ENCODE results near the gene ALK.

Gene ALK

DNA sequence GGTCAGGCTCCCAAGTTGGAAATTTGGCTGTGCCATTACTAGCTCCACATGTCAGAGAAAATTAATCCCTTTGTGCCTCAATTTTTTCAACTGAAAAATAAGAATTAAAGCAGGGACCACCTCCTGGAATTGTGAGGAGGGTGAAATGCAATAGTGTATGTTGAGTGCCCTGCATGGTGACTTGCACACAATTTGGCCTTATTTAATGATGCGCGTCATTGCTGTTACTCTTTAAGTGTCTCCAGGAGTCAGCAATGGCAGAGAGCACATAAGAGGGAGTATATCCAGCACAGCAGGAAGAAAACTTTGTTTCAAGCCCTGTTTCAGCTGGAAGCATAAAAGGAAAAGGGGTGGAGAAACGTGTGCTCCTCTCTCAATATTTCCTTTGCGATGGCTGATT lies 215.8 kb downstream of the ALK start:
- Histone ChIP-seq H3K9ac (no peak overlapping the region), H4K20me1 (no peaks in the 10 kb centered on the region), H3K36me3 (no peaks in the 10 kb centered on the region), H3K4me3 (no peak overlapping the region), H3K27me3 (no peaks in the 10 kb centered on the region), H3K4me1 (no peaks in the 10 kb centered on the region), H3K4me2 (no peak overlapping the region), H3K27ac (no peak overlapping the region), H3K9me3 (peaks cover 3% of the 10 kb centered on the region; the same call in 1 of the 2 replicates)
- no peak for TF ChIP-seq Cebpa-rat (IDR thresholded peaks at IDR 0.05)

DNA sequence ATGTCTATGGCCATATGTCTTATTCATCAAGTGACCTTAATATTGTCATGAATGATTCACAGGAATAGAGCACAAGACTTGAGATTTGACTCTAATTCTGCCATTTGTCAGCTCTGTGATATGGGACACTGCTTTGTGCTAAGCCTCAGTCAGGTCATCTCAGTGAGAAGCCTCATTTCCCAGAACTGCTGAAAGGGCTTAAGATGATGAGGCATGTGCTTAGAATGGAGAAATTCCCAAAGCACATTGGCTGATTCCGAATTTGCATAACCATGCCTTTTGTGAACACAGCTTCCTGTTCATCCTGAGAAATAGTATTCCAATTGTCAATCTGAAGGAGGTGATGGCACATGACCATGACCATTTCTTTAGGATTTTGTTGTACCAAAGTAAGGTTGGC lies 218.1 kb downstream of the ALK start:
- H3K27me3 ChIP-seq, result no peaks in the 10 kb centered on the region

DNA sequence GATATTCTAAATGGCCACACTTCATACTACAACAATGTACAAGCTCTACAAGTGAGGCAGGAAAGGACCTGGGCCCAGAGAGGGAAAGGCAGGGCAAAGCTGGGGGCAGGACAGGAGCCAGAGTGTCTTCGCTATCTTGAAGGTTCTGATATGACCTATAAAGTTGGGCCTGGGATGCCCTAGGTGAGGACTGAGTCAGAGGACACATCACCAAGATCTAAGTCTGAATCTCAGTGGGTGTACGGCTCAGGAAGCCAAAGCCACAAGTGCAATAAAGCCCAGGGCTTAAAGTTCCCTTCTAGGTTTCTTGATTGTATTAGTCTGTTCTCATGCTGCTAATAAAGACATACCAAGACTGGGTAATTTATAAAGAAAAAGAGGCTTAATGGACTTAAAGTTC lies 219.1 kb downstream of the ALK start:
- H3K9ac ChIP-seq, result no peak overlapping the region
- H4K20me1 ChIP-seq, result no peaks in the 10 kb centered on the region
- peaks cover 3% of the 10 kb centered on the region; the same call in 1 of the 2 replicates for H3K9me3 ChIP-seq
- no peak overlapping the region for H3K4me3 ChIP-seq
- no peaks in the 10 kb centered on the region for H3K4me1 ChIP-seq
- no peak overlapping the region for H3K4me2 ChIP-seq
- H3K27me3 ChIP-seq, result no peaks in the 10 kb centered on the region
- H3K36me3 ChIP-seq, result no peaks in the 10 kb centered on the region
- no peak overlapping the region for H3K27ac ChIP-seq
- TF ChIP-seq Cebpa-rat (IDR thresholded peaks at IDR 0.05), result no peak

More for the DNA sequence above, 218.1 kb downstream of the ALK start:
- no peak overlapping the region for H3K4me2 ChIP-seq
- no peaks in the 10 kb centered on the region for H3K36me3 ChIP-seq
- no peak for TF ChIP-seq Cebpa-rat (IDR thresholded peaks at IDR 0.05)
- no peak overlapping the region for H3K27ac ChIP-seq
- no peak overlapping the region for H3K9ac ChIP-seq
- no peak overlapping the region for H3K4me3 ChIP-seq
- no peaks in the 10 kb centered on the region for H4K20me1 ChIP-seq
- peaks cover 3% of the 10 kb centered on the region; the same call in 1 of the 2 replicates for H3K9me3 ChIP-seq
- no peaks in the 10 kb centered on the region for H3K4me1 ChIP-seq

DNA sequence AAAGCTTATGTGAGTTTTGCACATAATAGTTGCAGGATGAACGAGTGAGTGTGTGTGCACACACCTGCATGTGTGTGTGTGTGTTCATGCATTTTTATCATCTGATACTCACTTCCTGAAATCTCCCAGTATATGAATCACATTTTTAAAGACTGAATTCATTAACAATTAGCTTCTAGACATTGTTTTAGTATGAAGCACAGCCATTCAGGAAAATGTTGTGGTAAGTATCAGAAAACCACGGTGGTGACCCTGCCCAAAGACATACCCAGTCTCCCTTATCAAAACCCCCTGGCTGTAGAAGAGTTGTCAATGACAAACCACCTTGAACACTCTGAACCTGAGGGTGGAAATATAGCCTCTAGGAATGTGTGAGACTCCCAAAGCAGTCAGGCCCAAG lies 220.8 kb downstream of the ALK start:
- no peak overlapping the region for H3K4me3 ChIP-seq
- H4K20me1 ChIP-seq, result no peaks in the 10 kb centered on the region
- no peak overlapping the region for H3K27ac ChIP-seq
- H3K27me3 ChIP-seq, result no peaks in the 10 kb centered on the region
- no peak overlapping the region for H3K4me2 ChIP-seq
- no peaks in the 10 kb centered on the region for H3K36me3 ChIP-seq
- no peak overlapping the region for H3K9ac ChIP-seq
- H3K4me1 ChIP-seq, result peaks cover 2% of the 10 kb centered on the region; the same call in 1 of the 2 replicates
- H3K9me3 ChIP-seq, result peaks cover 3% of the 10 kb centered on the region; the same call in 1 of the 2 replicates
- no peak for TF ChIP-seq Cebpa-rat (IDR thresholded peaks at IDR 0.05)

DNA sequence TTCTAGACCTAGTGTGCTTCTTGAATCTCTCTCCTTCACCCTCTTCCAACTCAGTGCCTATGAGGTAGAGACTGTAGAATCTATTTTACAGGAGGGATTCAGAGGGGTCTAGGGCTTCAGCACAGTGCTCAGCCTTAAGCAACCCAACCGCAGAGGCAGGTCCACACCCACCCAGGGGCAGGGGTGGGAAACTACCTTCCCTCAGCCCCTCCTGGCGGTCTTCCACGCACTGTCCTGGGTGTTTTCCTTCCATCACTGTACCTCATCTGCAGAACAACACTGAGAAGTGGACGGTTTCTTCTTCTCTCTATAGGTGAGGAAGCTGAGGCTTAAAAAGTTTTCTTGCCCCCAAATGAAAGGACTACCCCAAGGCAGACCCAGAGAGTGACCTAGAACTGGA lies 222.3 kb downstream of the ALK start:
- H3K4me2 ChIP-seq, result no peak overlapping the region
- H3K4me3 ChIP-seq, result no peak overlapping the region

DNA sequence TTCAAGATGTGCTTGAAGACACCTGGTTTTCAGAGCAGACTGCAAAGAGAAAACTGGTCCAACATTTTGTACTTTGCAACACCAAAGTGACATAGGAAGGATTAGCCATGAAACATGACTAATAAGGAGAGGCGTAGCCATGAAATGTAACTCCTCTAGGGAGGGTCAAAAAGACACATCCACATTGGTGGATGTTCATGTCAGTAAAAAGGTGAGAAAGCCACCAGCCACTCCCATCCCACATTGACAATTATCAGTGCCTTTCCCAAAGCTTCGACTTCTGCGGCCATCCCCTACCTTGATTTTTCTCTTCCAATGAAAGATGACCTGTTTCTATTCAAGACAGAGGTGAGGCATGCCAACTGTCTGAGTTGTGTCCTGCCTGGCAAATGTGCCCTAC lies 223.2 kb downstream of the ALK start:
- no peak for TF ChIP-seq Cebpa-rat (IDR thresholded peaks at IDR 0.05)
- Histone ChIP-seq H4K20me1 (no peaks in the 10 kb centered on the region), H3K9me3 (peaks cover 1% of the 10 kb centered on the region; the same call in 1 of the 2 replicates), H3K4me3 (no peak overlapping the region), H3K27ac (no peak overlapping the region), H3K4me1 (peaks cover 7% of the 10 kb centered on the region; the same call in 1 of the 2 replicates), H3K9ac (no peak overlapping the region), H3K4me2 (no peak overlapping the region), H3K36me3 (no peaks in the 10 kb centered on the region), H3K27me3 (no peaks in the 10 kb centered on the region)

More for the DNA sequence above, 222.3 kb downstream of the ALK start:
- no peaks in the 10 kb centered on the region for H3K27me3 ChIP-seq
- TF ChIP-seq Cebpa-rat (IDR thresholded peaks at IDR 0.05), result no peak
- peaks cover 7% of the 10 kb centered on the region; the same call in 1 of the 2 replicates for H3K4me1 ChIP-seq
- no peak overlapping the region for H3K9ac ChIP-seq
- H3K36me3 ChIP-seq, result no peaks in the 10 kb centered on the region
- H3K27ac ChIP-seq, result no peak overlapping the region
- H3K9me3 ChIP-seq, result peaks cover 3% of the 10 kb centered on the region; the same call in 1 of the 2 replicates
- H4K20me1 ChIP-seq, result no peaks in the 10 kb centered on the region

DNA sequence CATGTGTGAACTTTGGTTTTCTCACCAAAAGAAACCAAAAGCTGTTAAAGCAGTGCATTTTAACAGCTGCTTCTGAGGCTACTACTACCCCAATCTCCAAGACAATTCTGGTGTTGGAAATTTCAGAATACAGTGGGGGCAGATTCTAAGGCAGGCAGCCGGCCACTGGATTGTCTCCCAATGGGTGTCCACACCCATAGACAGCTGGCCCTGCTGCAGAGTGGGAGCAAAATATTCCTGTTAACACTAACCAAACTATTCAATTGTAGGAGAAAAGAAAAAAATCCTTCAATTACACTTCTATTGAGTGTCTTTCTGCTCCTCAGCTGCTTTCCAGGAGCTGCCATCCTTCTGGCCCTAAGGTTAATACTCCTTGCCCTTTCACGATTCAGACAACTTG lies 223.7 kb downstream of the ALK start:
- Histone ChIP-seq H3K9ac (no peak overlapping the region), H3K4me3 (no peak overlapping the region), H3K9me3 (no peaks in the 10 kb centered on the region), H3K4me1 (peaks cover 7% of the 10 kb centered on the region; the same call in 1 of the 2 replicates), H3K36me3 (no peaks in the 10 kb centered on the region), H3K27me3 (no peaks in the 10 kb centered on the region), H3K27ac (no peak overlapping the region), H3K4me2 (no peak overlapping the region), H4K20me1 (no peaks in the 10 kb centered on the region)
- TF ChIP-seq Cebpa-rat (IDR thresholded peaks at IDR 0.05), result no peak

DNA sequence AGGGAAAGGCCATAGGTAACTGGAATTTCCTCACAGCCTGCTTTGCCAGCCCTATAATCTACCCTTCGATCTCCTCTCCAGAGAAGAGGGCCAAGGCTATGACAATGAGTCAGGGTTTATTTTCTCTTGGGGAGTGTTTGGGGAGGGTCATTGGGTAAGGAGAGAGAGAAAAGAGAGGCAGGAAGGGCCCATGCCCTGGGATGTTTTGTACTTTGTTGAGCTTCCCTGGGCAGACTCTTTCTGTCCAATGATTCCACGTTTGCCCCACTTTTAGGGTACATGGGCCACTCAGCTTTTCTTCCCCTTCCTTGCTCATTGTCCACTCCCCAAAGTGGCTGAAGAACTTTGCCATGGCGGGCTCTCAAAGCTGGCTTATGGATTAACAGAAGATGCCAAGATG lies 224.2 kb downstream of the ALK start:
- Histone ChIP-seq H3K27ac (no peak overlapping the region), H3K27me3 (no peaks in the 10 kb centered on the region), H3K4me3 (no peak overlapping the region), H3K9ac (no peak overlapping the region), H3K4me2 (no peak overlapping the region), H3K4me1 (peaks cover 7% of the 10 kb centered on the region; the same call in 1 of the 2 replicates), H3K9me3 (peaks cover 4% of the 10 kb centered on the region), H4K20me1 (no peaks in the 10 kb centered on the region), H3K36me3 (no peaks in the 10 kb centered on the region)
- TF ChIP-seq Cebpa-rat (IDR thresholded peaks at IDR 0.05), result no peak

DNA sequence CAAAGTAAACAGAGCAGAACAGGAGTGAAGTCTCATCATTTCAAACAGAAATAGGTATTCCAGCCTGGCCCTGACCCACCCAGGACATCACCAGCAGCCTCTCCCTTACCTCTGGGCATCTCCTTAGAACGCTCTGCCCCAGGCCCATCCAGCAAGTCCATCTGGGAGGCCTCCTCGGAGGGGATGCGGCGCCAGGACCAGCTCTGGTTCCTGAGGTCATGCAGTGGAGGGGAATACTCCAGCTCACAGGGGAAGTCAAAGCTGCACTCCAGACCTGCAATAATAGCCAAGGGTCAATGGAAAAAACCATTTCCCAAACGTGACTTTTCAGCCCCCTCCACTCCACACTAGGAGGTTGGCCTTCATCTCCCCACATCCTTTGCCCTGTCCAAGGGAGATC lies 226.6 kb downstream of the ALK start:
- TF ChIP-seq Cebpa-rat (IDR thresholded peaks at IDR 0.05), result no peak
- Histone ChIP-seq H3K4me2 (no peak overlapping the region), H3K4me3 (no peak overlapping the region), H3K36me3 (no peaks in the 10 kb centered on the region), H4K20me1 (no peaks in the 10 kb centered on the region), H3K27me3 (no peaks in the 10 kb centered on the region), H3K9ac (no peak overlapping the region), H3K9me3 (peaks cover 6% of the 10 kb centered on the region), H3K27ac (no peak overlapping the region), H3K4me1 (peaks cover 7% of the 10 kb centered on the region; the same call in 1 of the 2 replicates)

DNA sequence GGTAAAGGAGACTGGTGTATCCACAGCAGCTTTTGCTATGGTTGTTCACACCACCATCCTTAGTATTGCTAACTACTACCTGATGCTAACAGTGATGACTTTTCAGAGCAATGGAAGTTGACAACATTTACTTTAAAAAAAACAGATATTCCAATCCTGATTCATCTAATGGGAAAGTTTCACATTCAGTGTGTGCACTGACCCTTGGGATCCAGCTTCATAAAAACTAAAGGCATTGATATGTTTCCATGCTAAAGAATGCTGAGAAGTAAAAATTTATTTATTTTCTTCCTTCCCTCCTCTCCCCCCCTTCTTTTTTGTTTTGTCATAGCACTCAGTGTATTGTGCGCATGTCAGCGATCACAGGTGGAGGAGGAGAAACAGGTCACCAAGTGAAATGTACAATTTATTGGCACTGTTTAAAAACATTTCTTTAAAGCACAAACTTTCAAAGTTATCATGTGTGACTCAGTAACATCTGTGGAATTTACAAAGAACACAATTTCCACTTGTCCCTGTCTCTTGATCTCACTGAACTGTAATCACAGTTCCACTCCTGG lies 229.9 kb downstream of the ALK start:
- Histone ChIP-seq H3K27me3 (no peaks in the 10 kb centered on the region), H3K4me1 (peaks cover 7% of the 10 kb centered on the region; the same call in 1 of the 2 replicates)

More for the DNA sequence above, 229.9 kb downstream of the ALK start:
- H3K9me3 ChIP-seq, result peaks cover 6% of the 10 kb centered on the region
- H3K4me2 ChIP-seq, result no peak overlapping the region
- no peaks in the 10 kb centered on the region for H4K20me1 ChIP-seq
- no peak overlapping the region for H3K4me3 ChIP-seq
- TF ChIP-seq Cebpa-rat (IDR thresholded peaks at IDR 0.05), result no peak
- H3K9ac ChIP-seq, result no peak overlapping the region
- no peaks in the 10 kb centered on the region for H3K36me3 ChIP-seq
- no peak overlapping the region for H3K27ac ChIP-seq

All from BLaER1 (cell line).